Astrocyte (in vitro differentiated cells and primary cell): ENCODE data around the gene PPP4R4. TPM values are rescaled to one million over a fixed set of nuclear protein-coding genes. Genes with fewer than 3 reads are reported as not detected.

Source experiments
- DNase-seq: peaks from one replicate; pipeline ENCODE4 v3.0.0-alpha.2; 2010; ENCODE audit warnings: low read depth
- FAIRE-seq: peaks from 2 replicates; lab custom pipeline; 2011; peaks lifted over from hg19 to GRCh38; lab: Jason Lieb, UNC
- H2AFZ ChIP-seq: 2 replicates; pipeline ENCODE4 v1.6.0; 2012; ENCODE audit warnings: low read depth, low read length, inconsistent platforms
- H3K27ac ChIP-seq: 2 replicates; pipeline ENCODE4 v1.5.1; 2011; ENCODE audit warnings: low read depth, low read length, inconsistent platforms
- H3K27me3 ChIP-seq: 2 replicates; pipeline ENCODE4 v1.6.0; 2011; ENCODE audit warnings: low read length, inconsistent platforms; ENCODE audit not compliant: insufficient read depth
- H3K36me3 ChIP-seq: 2 replicates; pipeline ENCODE4 v1.5.1; 2011; ENCODE audit warnings: low read length, inconsistent platforms; ENCODE audit not compliant: insufficient read depth
- H3K4me1 ChIP-seq: 2 replicates; pipeline ENCODE4 v1.5.1; 2011; ENCODE audit warnings: low read length, inconsistent platforms; ENCODE audit not compliant: insufficient read depth
- H3K4me2 ChIP-seq: 2 replicates; pipeline ENCODE4 v1.6.0; 2012; ENCODE audit warnings: low read length, inconsistent platforms
- H3K4me3 ChIP-seq: 2 replicates; pipeline ENCODE4 v1.5.1; 2011; ENCODE audit warnings: low read depth, mild to moderate bottlenecking, low read length, inconsistent platforms; ENCODE audit not compliant: insufficient read depth
- H3K79me2 ChIP-seq: 2 replicates; pipeline ENCODE4 v1.6.0; 2012; ENCODE audit warnings: mild to moderate bottlenecking, low read length, inconsistent platforms; ENCODE audit not compliant: insufficient read depth
- H3K9ac ChIP-seq: 2 replicates; pipeline ENCODE4 v1.6.0; 2012; ENCODE audit warnings: mild to moderate bottlenecking, low read length, inconsistent platforms
- H3K9me3 ChIP-seq: 2 replicates; pipeline ENCODE4 v1.5.1; 2012; ENCODE audit warnings: low read depth, mild to moderate bottlenecking, low read length, inconsistent platforms; ENCODE audit not compliant: insufficient read depth
- H4K20me1 ChIP-seq: 2 replicates; pipeline ENCODE4 v1.6.0; 2012; ENCODE audit warnings: low read length, inconsistent platforms; ENCODE audit not compliant: insufficient read depth
- H3K27ac Mint-ChIP-seq: one replicate; pipeline ENCODE4 v1.8.0; 2021; ENCODE audit warnings: mild to moderate bottlenecking, mixed read lengths; ENCODE audit not compliant: unreplicated experiment
- H3K27me3 Mint-ChIP-seq: one replicate; pipeline ENCODE4 v1.8.0; 2021; ENCODE audit warnings: low read depth, mixed read lengths; ENCODE audit not compliant: unreplicated experiment
- H3K36me3 Mint-ChIP-seq: one replicate; pipeline ENCODE4 v1.8.0; 2021; ENCODE audit warnings: low read depth, mixed read lengths; ENCODE audit not compliant: unreplicated experiment
- H3K4me1 Mint-ChIP-seq: one replicate; pipeline ENCODE4 v1.8.0; 2021; ENCODE audit warnings: low read depth, mixed read lengths; ENCODE audit not compliant: unreplicated experiment
- H3K4me3 Mint-ChIP-seq: one replicate; pipeline ENCODE4 v1.8.0; 2021; ENCODE audit warnings: mild to moderate bottlenecking, moderate library complexity, mixed read lengths; ENCODE audit not compliant: unreplicated experiment
- H3K9me3 Mint-ChIP-seq: one replicate; pipeline ENCODE4 v1.8.0; 2021; ENCODE audit warnings: mild to moderate bottlenecking, mixed read lengths; ENCODE audit not compliant: unreplicated experiment
- EZH2 ChIP-seq: IDR thresholded peaks from 2 replicates; pipeline ENCODE4 v1.6.1; 2012; ENCODE audit warnings: mild to moderate bottlenecking, low read length, inconsistent platforms; ENCODE audit not compliant: insufficient read depth
- total RNA-seq: library from RNA; stranded (reverse); gene quantifications from 2 replicates; pipeline ENCODE4 v1.2.1, GENCODE V29; 2021
- TF ChIP-seq, protein P1 (sequence below): IDR thresholded peaks from 2 replicates; pipeline ENCODE4 v1.5.1; 2011; ENCODE audit warnings: low read depth, mild to moderate bottlenecking, inconsistent platforms, low read length, moderate library complexity; ENCODE audit not compliant: insufficient read depth

PPP4R4 gene
- total RNA-seq, 1 donor from 2014 or later = 6.0 TPM

DNA sequence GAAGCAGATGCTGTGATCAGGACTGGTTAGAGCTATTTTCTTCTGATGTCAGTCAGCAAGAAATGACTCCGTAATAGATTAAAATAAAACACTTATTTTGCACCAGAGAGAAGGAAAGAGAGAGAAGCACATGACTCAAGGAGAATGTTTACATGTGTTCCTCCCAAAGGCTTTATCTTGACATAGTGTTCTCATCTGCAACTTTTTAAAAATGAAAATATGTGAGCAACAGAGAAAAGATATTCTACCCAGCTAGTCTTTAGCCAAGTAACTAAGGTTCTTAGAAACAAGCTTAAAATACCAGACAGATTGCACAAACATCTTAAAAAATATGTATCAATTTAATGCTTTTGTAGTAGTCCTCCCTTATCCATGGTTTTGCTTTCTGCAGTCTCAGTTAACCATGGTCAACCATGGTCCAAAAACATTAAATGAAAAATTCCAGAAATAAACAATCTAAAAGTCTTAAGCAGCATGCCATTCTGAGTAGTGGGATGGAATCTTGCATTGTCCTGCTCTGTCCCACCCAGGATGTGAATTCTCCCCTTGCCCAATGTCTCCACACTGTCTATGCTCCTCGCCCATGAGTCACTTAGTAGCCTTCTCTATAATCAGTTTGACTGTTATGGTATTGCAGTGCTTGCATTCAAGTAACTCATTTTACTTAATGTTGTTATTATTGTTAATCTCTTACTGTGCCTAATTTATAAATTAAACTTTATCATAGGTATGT is 109.0 kb downstream of the PPP4R4 start:
- no peak for FAIRE-seq
- peaks cover 11% of the 10 kb centered on the region for H3K4me1 Mint-ChIP-seq
- H3K9me3 ChIP-seq = no peaks in the 10 kb centered on the region
- TF ChIP-seq, protein P1, sequence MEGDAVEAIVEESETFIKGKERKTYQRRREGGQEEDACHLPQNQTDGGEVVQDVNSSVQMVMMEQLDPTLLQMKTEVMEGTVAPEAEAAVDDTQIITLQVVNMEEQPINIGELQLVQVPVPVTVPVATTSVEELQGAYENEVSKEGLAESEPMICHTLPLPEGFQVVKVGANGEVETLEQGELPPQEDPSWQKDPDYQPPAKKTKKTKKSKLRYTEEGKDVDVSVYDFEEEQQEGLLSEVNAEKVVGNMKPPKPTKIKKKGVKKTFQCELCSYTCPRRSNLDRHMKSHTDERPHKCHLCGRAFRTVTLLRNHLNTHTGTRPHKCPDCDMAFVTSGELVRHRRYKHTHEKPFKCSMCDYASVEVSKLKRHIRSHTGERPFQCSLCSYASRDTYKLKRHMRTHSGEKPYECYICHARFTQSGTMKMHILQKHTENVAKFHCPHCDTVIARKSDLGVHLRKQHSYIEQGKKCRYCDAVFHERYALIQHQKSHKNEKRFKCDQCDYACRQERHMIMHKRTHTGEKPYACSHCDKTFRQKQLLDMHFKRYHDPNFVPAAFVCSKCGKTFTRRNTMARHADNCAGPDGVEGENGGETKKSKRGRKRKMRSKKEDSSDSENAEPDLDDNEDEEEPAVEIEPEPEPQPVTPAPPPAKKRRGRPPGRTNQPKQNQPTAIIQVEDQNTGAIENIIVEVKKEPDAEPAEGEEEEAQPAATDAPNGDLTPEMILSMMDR = no peak
- no peak for TF ChIP-seq EZH2
- peaks cover under 1% of the 10 kb centered on the region for H3K9me3 Mint-ChIP-seq
- no peak overlapping the region for H3K27ac ChIP-seq
- no peak overlapping the region for H3K4me3 Mint-ChIP-seq
- H3K27me3 Mint-ChIP-seq = no peaks in the 10 kb centered on the region
- no peak overlapping the region for H3K9ac ChIP-seq
- H4K20me1 ChIP-seq = no peaks in the 10 kb centered on the region
- H3K4me2 ChIP-seq = no peak overlapping the region
- no peaks in the 10 kb centered on the region for H3K27me3 ChIP-seq
- H2AFZ ChIP-seq = no peak overlapping the region
- H3K79me2 ChIP-seq = no peaks in the 10 kb centered on the region
- no peak for DNase-seq
- no peaks in the 10 kb centered on the region for H3K4me1 ChIP-seq
- H3K27ac Mint-ChIP-seq = no peak overlapping the region
- no peaks in the 10 kb centered on the region for H3K36me3 ChIP-seq
- no peaks in the 10 kb centered on the region for H3K36me3 Mint-ChIP-seq
- H3K4me3 ChIP-seq = no peak overlapping the region

DNA sequence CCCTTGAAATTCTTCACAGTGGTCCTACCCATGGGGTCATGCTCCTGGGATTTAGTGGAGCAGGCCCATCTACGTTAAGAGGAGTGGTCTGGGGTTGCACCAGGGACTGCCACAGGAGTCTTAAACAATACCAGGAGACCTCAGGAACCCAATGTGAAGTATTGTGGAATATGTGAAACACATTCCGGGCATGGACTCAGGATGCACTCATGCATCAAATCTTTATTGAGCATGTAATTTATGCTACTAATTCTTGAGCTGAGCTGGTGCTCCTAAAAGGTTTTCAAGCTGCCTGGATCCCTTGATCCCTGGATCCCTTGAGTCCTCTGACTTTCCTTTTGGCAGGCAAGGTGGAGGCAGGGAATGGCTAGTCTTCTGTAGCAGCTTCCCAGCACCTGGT is 110.1 kb downstream of the PPP4R4 start:
- H3K9me3 ChIP-seq = no peaks in the 10 kb centered on the region
- no peak for FAIRE-seq
- H2AFZ ChIP-seq = no peak overlapping the region
- DNase-seq = peak; percentile 10
- H3K9ac ChIP-seq = no peak overlapping the region
- H4K20me1 ChIP-seq = no peaks in the 10 kb centered on the region
- H3K36me3 ChIP-seq = no peaks in the 10 kb centered on the region
- no peak overlapping the region for H3K4me3 ChIP-seq
- Mint-ChIP-seq H3K36me3 (no peaks in the 10 kb centered on the region), H3K27me3 (no peaks in the 10 kb centered on the region), H3K4me3 (no peak overlapping the region), H3K9me3 (peaks cover 2% of the 10 kb centered on the region), H3K27ac (no peak overlapping the region), H3K4me1 (peaks cover 8% of the 10 kb centered on the region)
- H3K79me2 ChIP-seq = no peaks in the 10 kb centered on the region
- no peak overlapping the region for H3K27ac ChIP-seq
- TF ChIP-seq, protein P1 = no peak
- TF ChIP-seq EZH2 = no peak
- no peak overlapping the region for H3K4me2 ChIP-seq
- no peaks in the 10 kb centered on the region for H3K27me3 ChIP-seq
- H3K4me1 ChIP-seq = no peaks in the 10 kb centered on the region

DNA sequence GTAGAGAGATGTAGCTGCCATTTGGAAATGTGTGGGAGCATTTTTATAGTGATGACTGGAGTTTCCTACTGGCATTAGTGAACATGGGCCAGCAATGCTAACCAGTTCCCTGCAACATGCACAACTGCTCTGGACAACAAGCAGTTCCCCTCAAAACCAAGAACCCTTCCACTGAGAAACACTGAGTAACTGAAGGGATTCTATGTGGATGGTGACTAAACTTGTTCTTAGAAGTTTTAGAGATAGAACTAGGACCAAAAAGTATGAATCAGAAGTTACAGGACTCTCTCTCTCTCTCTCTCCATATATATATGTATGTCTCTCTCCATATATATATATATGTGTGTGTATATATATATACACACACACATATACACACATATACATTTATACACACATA is 111.0 kb downstream of the PPP4R4 start:
- no peak overlapping the region for H3K27ac ChIP-seq
- H3K9me3 ChIP-seq = no peaks in the 10 kb centered on the region
- peaks cover 2% of the 10 kb centered on the region for H3K9me3 Mint-ChIP-seq
- H3K4me2 ChIP-seq = no peak overlapping the region
- no peaks in the 10 kb centered on the region for H3K27me3 ChIP-seq
- H3K4me1 ChIP-seq = no peaks in the 10 kb centered on the region
- H3K36me3 Mint-ChIP-seq = no peaks in the 10 kb centered on the region
- no peak overlapping the region for H3K27ac Mint-ChIP-seq
- no peak overlapping the region for H3K4me3 Mint-ChIP-seq
- no peaks in the 10 kb centered on the region for H3K27me3 Mint-ChIP-seq
- no peak overlapping the region for H2AFZ ChIP-seq
- no peaks in the 10 kb centered on the region for H4K20me1 ChIP-seq
- DNase-seq = no peak
- TF ChIP-seq, protein P1 = no peak
- TF ChIP-seq EZH2 = no peak
- H3K4me3 ChIP-seq = no peak overlapping the region
- H3K9ac ChIP-seq = no peak overlapping the region
- H3K4me1 Mint-ChIP-seq = peaks cover 8% of the 10 kb centered on the region
- H3K79me2 ChIP-seq = no peaks in the 10 kb centered on the region
- FAIRE-seq = no peak
- H3K36me3 ChIP-seq = no peaks in the 10 kb centered on the region
